HG02798 (cell line): Measurements from ENCODE around the gene SRA1.
"Not testable (repeated sequence)": the region's sequence is repeated elsewhere in the genome, so short reads cannot be mapped to it uniquely, and the experiment has no call there.

Experiments used
- ATAC-seq: cut with Tn5 transposase; IDR thresholded peaks from one replicate; pipeline ENCODE4 v1.9.1; 2021; ENCODE audit warnings: mild to moderate bottlenecking; ENCODE audit not compliant: unreplicated experiment, poor library complexity

The SRA1 gene

DNA sequence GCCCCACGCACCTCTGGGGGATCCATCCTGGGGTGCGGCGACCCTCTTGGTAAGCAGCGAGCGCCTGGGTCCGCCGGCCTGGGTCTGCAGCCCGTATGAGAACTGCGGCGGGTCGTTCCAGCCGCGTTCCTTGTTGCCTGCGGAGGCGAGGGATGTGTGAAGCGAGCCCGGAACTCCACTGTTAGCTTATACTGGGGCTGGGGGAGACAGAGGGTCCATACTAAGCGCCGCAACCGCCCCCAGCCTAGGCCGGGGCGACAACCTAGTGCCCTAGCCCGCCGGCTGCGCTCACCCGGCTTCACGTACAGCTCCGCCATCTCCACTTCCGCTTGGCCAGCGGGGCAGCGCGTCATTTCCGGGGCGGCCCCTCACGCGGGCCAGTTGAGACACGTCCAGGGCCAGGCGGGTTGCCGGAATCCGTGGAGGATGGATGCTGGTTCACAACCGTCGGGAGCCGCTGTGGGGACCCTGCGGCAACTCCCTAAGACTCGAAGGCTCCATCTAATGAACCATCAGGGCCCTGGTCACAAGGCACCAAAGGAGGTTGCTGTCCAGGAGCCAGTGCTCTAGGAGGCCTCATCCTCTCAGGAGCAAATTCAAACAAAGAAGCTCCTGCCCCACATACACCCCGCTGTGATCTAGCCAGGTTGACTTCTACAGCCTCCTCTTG is at the start of gene SRA1:
SRA1 (minus strand) TSS at position 338 of the 670 bp plus-strand sequence; CDS start at position 317, 21 bp downstream.
- peak; percentile 92 for ATAC-seq

GRCh38 chr5:140607031-140607430 is 49.8 kb upstream of the SRA1 start:
- ATAC-seq: no peak

DNA sequence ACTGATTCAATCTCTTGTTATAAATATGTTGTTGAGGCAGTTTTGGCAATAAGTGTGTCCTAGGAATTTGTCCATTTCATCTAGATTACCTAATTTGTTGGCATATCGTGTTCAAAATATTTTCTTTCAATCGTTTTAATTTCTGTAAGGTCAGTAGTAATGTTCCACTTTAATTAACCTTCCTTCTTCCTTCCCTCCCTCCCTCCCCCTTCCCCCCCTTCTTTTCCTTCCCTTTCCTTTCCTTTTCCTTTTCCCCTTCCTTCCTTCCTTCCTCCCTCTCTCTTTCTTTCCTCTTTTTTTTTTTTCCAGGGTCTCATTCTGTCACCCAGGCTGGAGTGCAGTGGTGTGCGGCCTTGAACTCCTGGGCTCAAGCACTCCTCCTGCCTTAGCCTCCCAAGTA is 48.6 kb upstream of the SRA1 start:
- no peak for ATAC-seq

GRCh38 chr5:140603734-140604133 is 46.5 kb upstream of the SRA1 start:
- ATAC-seq: no peak

DNA sequence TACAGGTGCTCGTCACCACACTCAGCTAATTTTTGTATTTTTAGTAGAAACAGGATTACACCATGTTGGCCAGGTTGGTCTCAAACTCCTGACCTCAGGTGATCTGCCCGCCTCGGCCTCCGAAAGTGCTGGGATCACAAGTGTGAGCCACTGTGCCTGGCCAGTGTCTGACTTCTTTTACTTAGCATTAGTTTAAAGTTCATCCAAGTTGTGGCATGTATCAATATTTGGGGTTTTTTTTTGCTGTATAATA is 46.1 kb upstream of the SRA1 start:
- not testable (repeated sequence) for ATAC-seq

DNA sequence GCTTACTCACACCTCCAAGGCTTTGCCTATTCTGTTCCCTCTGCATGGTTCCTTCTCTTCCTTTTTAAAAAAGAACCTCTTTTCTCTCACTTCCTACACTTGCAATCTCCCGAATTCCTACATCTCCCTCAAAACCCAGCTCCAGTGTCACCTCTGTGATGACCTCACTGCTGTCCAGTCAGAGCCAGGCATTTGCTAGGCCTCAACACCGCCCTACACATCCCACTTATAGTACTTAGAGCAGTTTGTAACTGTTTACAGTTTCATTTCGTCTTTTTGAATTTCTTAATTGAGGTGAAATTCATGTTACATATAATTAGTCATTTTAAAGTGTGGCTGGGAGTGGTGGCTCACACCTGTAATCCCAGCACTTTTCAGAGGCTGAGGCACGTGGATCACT is 44.9 kb upstream of the SRA1 start:
- no peak for ATAC-seq

GRCh38 chr5:140600096-140600495 is 42.8 kb upstream of the SRA1 start:
- no peak for ATAC-seq

- no peak for ATAC-seq
These were observed 41.6 kb upstream of the SRA1 start for GRCh38 chr5:140598836-140599235.

GRCh38 chr5:140596321-140596741 is 39.1 kb upstream of the SRA1 start:
- ATAC-seq: no peak

GRCh38 chr5:140595538-140596300 is 38.4 kb upstream of the SRA1 start:
- ATAC-seq: no peak

GRCh38 chr5:140594169-140594568 is 36.9 kb upstream of the SRA1 start:
- ATAC-seq: no peak

DNA sequence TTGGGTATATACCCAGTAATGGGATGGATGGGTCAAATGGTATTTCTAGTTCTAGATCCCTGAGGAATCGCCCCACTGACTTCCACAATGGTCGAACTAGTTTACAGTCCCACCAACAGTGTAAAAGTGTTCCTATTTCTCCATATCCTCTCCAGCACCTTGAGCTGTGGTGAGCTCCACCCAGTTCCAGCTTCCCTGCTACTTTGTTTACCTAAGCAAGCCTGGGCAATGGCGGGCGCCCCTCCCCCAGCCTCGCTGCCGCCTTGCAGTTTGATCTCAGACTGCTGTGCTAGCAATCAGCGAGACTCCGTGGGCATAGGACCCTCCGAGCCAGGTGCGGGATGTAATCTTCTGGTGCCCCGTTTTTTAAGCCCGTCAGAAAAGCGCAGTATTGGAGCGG is 35.8 kb upstream of the SRA1 start:
- not testable (repeated sequence) for ATAC-seq

DNA sequence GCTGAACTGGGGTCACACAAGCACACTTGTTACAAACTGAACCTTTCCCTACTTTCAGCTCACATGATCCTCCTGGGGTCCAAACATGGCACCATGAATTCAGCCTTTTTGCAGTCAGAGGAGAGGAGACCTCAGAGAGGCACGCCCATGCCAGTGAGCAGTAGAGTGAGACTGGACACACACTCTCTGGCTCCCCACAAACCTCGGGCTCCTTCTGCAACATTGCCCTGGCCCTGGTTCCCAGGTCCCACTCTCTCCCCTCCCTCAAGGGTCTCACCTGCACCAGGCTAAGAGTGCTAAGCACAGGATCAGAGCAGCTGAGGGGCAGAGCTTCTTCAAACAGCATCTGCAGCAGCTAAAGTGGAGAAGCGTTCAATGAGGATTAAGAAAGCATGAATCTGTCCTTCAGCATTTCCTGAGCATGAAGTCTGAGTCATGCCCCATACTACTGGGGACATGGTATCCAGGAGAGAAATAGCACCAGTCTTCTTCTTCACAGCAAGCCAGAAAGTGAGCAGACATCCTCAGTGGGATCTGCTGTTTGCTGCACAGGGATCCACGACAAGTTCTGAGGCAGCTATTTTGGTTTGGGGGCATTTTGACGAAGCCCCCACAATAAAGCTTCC is 34.6 kb upstream of the SRA1 start:
- no peak for ATAC-seq

- no peak for ATAC-seq
These were observed 33.6 kb upstream of the SRA1 start for GRCh38 chr5:140590861-140591260.

- no peak for ATAC-seq
These were observed 31.2 kb upstream of the SRA1 start for GRCh38 chr5:140588311-140589070.

- ATAC-seq: no peak
These were observed 30.2 kb upstream of the SRA1 start for GRCh38 chr5:140587495-140587894.

- ATAC-seq: not testable (repeated sequence)
These were observed 22.0 kb upstream of the SRA1 start for GRCh38 chr5:140579188-140579747.

GRCh38 chr5:140576776-140577201 is 19.5 kb upstream of the SRA1 start:
- no peak for ATAC-seq

DNA sequence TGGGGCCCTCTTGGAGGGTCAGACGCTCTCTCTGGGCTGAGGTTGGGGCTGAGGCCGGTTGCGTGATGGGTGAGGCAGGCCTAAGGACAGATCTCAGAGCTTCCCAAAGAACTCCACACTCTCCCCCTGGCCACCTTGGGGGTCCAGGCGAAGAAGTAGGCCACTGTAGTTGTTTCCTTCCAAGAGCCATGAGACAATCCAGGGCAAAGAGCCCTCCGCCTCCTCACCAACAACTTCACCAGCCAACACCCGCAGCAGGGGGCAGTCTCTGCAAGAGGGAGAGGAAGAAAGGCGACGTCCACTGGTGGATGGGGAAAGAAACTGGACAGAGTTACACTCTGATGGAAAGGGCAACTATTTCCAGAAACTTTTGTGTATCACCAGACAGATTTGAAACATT is 18.0 kb upstream of the SRA1 start:
- ATAC-seq: no peak

DNA sequence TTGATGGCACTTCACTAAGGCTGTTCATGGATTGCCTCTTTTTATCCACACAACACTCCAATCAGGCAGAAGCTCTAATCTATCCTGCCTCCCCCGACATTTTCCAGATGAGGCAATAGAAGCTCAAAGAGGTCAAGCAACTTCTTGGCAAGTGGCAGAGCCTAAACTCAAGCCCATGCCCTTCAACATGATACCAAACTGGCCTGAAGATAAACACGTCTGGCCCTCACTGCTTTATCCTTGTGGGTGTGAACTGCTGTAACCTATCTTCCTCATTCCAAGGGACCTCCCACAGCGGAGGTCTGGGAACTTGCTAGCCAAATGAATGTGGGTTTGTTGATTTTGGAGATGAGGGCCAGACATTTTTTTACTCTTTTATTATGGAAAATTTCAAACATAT is 16.9 kb upstream of the SRA1 start:
- no peak for ATAC-seq

DNA sequence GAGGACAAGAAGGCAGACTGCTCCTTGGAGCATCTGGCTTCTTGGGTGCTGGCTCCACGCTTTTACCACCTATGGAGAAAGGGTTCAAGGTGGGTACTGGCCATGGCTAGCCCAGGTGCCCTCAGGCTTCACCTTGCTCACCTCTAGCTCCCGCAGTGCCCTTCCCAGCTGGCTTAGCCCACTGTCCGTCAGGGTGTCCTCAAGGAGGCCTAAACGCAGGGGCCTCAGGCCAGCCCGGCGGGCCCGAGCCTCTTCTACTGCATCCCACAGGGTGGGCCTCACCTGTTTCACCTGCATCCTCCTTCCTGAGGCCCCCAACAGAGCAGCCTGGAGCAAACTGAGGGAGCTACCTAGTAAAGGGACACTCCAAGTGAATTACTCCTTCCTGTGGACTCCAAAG is 16.4 kb upstream of the SRA1 start:
- no peak for ATAC-seq
